GM12873 (cell line): ENCODE data around the gene GFY.

Experiments
- TF ChIP-seq, protein P1 (sequence below): IDR thresholded peaks from 2 replicates; pipeline ENCODE4 v1.5.1; 2012; ENCODE audit warnings: low read depth, mild to moderate bottlenecking, moderate library complexity, low read length, control low read depth; ENCODE audit not compliant: insufficient read depth; ENCODE audit errors: missing control alignments

Gene GFY

GRCh38 chr19:49423985-49424303 lies 1.2 kb upstream of the GFY start:
- TF ChIP-seq, protein P1, sequence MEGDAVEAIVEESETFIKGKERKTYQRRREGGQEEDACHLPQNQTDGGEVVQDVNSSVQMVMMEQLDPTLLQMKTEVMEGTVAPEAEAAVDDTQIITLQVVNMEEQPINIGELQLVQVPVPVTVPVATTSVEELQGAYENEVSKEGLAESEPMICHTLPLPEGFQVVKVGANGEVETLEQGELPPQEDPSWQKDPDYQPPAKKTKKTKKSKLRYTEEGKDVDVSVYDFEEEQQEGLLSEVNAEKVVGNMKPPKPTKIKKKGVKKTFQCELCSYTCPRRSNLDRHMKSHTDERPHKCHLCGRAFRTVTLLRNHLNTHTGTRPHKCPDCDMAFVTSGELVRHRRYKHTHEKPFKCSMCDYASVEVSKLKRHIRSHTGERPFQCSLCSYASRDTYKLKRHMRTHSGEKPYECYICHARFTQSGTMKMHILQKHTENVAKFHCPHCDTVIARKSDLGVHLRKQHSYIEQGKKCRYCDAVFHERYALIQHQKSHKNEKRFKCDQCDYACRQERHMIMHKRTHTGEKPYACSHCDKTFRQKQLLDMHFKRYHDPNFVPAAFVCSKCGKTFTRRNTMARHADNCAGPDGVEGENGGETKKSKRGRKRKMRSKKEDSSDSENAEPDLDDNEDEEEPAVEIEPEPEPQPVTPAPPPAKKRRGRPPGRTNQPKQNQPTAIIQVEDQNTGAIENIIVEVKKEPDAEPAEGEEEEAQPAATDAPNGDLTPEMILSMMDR, result no peak

DNA sequence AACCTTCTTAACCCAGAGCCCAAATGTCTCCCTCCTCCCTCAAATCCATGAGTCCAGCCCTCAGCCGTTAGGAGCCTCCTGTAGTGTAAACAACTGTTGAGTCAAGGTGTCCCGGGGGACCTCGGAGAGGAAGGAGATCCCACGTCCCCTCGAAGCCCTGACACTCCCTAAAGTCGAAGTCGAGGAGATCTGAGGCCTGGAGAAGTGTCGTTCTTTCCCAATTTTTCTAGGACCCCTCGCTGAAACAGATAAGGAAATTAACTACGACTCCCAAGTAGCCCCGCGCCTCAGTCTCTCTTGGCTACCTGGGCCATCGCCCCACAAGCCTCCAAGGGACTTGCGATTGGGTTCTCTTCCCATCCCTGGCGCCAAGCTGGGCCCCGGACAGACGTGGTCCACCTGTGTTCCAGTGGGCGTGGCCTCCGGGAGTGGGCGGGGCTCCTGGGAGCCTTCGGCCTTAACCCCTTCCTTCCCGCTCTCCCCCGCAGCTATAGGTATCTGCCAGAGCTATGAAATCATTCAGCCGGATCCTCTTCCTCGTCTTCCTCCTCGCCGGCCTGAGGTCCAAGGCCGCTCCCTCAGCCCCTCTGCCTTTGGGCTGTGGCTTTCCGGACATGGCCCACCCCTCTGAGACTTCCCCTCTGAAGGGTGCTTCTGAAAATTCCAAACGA lies 869 bp downstream of the GFY start:
- TF ChIP-seq, protein P1, result no peak

GRCh38 chr19:49427339-49427738 lies 2.2 kb downstream of the GFY start:
- TF ChIP-seq, protein P1, result no peak

- TF ChIP-seq, protein P1, result no peak
These were observed 2.8 kb downstream of the GFY start for GRCh38 chr19:49427855-49428546.

- TF ChIP-seq, protein P1, result no peak
These were observed 3.6 kb downstream of the GFY start for GRCh38 chr19:49428547-49429451.

DNA sequence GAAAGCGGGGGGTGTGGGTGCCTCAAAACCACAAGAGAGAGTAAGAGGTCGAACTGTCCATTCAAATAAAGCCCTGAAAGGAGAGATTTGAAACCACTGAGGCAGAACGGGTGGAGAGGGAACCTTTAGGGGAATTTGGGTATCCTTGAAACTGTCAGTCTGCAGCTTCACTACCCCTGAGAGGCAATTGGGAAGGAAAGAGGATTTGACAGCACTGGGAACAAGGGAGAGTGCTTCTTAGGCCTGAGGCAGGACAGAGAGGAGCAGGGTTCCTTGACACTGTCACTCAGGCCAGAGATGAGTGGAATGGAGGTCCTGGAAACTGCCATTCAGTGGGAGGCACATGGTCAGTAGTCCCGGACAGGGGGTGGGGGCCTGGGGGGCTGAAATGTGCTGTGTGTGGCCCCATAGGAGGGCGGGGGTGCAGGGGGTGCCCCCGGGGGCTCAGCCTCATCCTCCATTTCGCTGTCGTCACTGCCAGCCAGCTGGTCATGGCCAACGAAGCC lies 5.0 kb downstream of the GFY start:
- TF ChIP-seq, protein P1, result no peak
